ENCODE results near the gene NCKAP5.
A peak's percentile ranks its signal among the peaks of the same experiment; 100 is the strongest.

- TF ChIP-seq, protein P1, sequence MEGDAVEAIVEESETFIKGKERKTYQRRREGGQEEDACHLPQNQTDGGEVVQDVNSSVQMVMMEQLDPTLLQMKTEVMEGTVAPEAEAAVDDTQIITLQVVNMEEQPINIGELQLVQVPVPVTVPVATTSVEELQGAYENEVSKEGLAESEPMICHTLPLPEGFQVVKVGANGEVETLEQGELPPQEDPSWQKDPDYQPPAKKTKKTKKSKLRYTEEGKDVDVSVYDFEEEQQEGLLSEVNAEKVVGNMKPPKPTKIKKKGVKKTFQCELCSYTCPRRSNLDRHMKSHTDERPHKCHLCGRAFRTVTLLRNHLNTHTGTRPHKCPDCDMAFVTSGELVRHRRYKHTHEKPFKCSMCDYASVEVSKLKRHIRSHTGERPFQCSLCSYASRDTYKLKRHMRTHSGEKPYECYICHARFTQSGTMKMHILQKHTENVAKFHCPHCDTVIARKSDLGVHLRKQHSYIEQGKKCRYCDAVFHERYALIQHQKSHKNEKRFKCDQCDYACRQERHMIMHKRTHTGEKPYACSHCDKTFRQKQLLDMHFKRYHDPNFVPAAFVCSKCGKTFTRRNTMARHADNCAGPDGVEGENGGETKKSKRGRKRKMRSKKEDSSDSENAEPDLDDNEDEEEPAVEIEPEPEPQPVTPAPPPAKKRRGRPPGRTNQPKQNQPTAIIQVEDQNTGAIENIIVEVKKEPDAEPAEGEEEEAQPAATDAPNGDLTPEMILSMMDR (IDR thresholded peaks at IDR 0.05; ENCODE audit: insufficient read depth, low read depth, low read length): peak; percentile 65
- no peak for TF ChIP-seq EZH2 (IDR thresholded peaks at IDR 0.05; ENCODE audit: insufficient read depth, low read length)
Measured at GRCh38 chr2:133171393-133172004, 396.8 kb downstream of the NCKAP5 start.
